WI38 (cell line): Measurements from ENCODE around the gene MRNIP.

Source experiments
- H3K4me3 ChIP-seq: 2 replicates; pipeline ENCODE4 v1.5.1; 2011; ENCODE audit warnings: low read depth, mild to moderate bottlenecking, control low read depth, low read length
- CTCF ChIP-seq: IDR thresholded peaks from 2 replicates; pipeline ENCODE4 v1.5.1; 2012; ENCODE audit warnings: low read depth, mild to moderate bottlenecking, control low read depth, low read length

Gene MRNIP

GRCh38 chr5:179902763-179903158, 44.1 kb upstream of the MRNIP start:
- TF ChIP-seq CTCF, result no peak
- no peak overlapping the region for H3K4me3 ChIP-seq

- TF ChIP-seq CTCF, result no peak
- no peak overlapping the region for H3K4me3 ChIP-seq
Observed at GRCh38 chr5:179901915-179902762, 43.5 kb upstream of the MRNIP start.

GRCh38 chr5:179901462-179901861, 42.8 kb upstream of the MRNIP start:
- no peak for TF ChIP-seq CTCF
- no peak overlapping the region for H3K4me3 ChIP-seq

GRCh38 chr5:179900711-179901110, 42.1 kb upstream of the MRNIP start:
- H3K4me3 ChIP-seq, result no peak overlapping the region
- no peak for TF ChIP-seq CTCF

- TF ChIP-seq CTCF, result no peak
- no peak overlapping the region for H3K4me3 ChIP-seq
Observed at GRCh38 chr5:179900206-179900605, 41.6 kb upstream of the MRNIP start.

GRCh38 chr5:179895861-179896260, 37.2 kb upstream of the MRNIP start:
- no peak for TF ChIP-seq CTCF
- no peak overlapping the region for H3K4me3 ChIP-seq
